K562 (cell line): ENCODE data around the gene DPP10. TPM values are rescaled to one million over a fixed set of nuclear protein-coding genes. Genes with fewer than 3 reads are reported as not detected.

Experiments
- MLX ChIP-seq, 2 experiments: fragments of 450-650 bp in 1 of 2; sonication (generic) in 1 of 2; formaldehyde crosslinking; conservative IDR thresholded peaks; 2 replicates each; pipeline versions ENCODE4 v1.4.0 to v1.8.1; 2020 to 2022; ENCODE audit warnings: mild to moderate bottlenecking in 1 of 2, missing genetic modification reagents in 1 of 2
- XRCC4 ChIP-seq: IDR thresholded peaks from one replicate; pipeline ENCODE4 v1.6.1; 2011; ENCODE audit not compliant: insufficient read depth, insufficient read length; ENCODE audit errors: extremely low read depth
- polyA plus RNA-seq, 8 experiments: library from polyadenylated mRNA; depleted of rRNA in 4 of 8; stranded (reverse) in 5 of 8; unstranded in 3 of 8; fragments of >200 nt; fragmentation: Nextera tagmentation in 2 of 8; fragmentation: Illumina TruSeq in 1 of 8; extraction: Ambion mirVana in 2 of 8; extraction: Trizol in 1 of 8; gene quantifications; 2 replicates each; pipeline versions ENCODE4 v1.2.1 to v1.2.3, GENCODE V29; 2011 to 2014; ENCODE audit warnings: inconsistent platforms in 1 of 8, missing spikeins in 1 of 8
- total RNA-seq, 7 experiments: library from RNA; depleted of rRNA in 6 of 7; stranded (reverse); fragments of >200 nt in 6 of 7; fragmentation: Illumina TruSeq in 2 of 7; extraction: Trizol in 2 of 7; gene quantifications; 2 replicates each; pipeline versions ENCODE4 v1.2.1 to v1.2.3, GENCODE V29; 2011 to 2021; ENCODE audit warnings: low replicate concordance in 1 of 7
- TF ChIP-seq, protein P1 (sequence below): fragments of 200-800 bp; sonication (Bioruptor generic); IDR thresholded peaks from 2 replicates; pipeline ENCODE4 v1.6.1; 2017; ENCODE audit warnings: missing genetic modification characterization, missing compliant biosample characterization
- TF ChIP-seq, protein P2 (sequence below), 3 experiments: fragments of 200-800 bp in 1 of 3; fragments of 250-450 bp in 1 of 3; fragments of 450-650 bp in 1 of 3; sonication (Bioruptor Pico) in 1 of 3; sonication (Bioruptor generic) in 1 of 3; formaldehyde crosslinking in 1 of 3; IDR thresholded peaks; 2 replicates each; pipeline versions ENCODE4 v1.6.1 to v1.8.0; 2016 to 2022; ENCODE audit warnings: mild to moderate bottlenecking in 2 of 3, missing genetic modification characterization in 2 of 3, missing compliant biosample characterization in 1 of 3, moderate library complexity in 1 of 3

DPP10 gene
- total and polyA plus RNA-seq, 9 of the 15 experiments (the other 6 are each of a cell fraction or from before 2014, with no cell fraction given) = not detected

GRCh38 chr2:114940785-114941458 is 498.5 kb downstream of the DPP10 start (continued):
- TF ChIP-seq, protein P1, sequence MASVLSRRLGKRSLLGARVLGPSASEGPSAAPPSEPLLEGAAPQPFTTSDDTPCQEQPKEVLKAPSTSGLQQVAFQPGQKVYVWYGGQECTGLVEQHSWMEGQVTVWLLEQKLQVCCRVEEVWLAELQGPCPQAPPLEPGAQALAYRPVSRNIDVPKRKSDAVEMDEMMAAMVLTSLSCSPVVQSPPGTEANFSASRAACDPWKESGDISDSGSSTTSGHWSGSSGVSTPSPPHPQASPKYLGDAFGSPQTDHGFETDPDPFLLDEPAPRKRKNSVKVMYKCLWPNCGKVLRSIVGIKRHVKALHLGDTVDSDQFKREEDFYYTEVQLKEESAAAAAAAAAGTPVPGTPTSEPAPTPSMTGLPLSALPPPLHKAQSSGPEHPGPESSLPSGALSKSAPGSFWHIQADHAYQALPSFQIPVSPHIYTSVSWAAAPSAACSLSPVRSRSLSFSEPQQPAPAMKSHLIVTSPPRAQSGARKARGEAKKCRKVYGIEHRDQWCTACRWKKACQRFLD = no peak
- TF ChIP-seq XRCC4 (no peak), MLX (CRISPR knock-in tag; conservative IDR thresholded peaks at IDR 0.05) (no peak)
- TF ChIP-seq, protein P2, sequence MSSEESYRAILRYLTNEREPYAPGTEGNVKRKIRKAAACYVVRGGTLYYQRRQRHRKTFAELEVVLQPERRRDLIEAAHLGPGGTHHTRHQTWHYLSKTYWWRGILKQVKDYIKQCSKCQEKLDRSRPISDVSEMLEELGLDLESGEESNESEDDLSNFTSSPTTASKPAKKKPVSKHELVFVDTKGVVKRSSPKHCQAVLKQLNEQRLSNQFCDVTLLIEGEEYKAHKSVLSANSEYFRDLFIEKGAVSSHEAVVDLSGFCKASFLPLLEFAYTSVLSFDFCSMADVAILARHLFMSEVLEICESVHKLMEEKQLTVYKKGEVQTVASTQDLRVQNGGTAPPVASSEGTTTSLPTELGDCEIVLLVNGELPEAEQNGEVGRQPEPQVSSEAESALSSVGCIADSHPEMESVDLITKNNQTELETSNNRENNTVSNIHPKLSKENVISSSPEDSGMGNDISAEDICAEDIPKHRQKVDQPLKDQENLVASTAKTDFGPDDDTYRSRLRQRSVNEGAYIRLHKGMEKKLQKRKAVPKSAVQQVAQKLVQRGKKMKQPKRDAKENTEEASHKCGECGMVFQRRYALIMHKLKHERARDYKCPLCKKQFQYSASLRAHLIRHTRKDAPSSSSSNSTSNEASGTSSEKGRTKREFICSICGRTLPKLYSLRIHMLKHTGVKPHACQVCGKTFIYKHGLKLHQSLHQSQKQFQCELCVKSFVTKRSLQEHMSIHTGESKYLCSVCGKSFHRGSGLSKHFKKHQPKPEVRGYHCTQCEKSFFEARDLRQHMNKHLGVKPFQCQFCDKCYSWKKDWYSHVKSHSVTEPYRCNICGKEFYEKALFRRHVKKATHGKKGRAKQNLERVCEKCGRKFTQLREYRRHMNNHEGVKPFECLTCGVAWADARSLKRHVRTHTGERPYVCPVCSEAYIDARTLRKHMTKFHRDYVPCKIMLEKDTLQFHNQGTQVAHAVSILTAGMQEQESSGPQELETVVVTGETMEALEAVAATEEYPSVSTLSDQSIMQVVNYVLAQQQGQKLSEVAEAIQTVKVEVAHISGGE (CRISPR knock-in tag; IDR thresholded peaks at IDR 0.05) = no peak
- TF ChIP-seq, all 486 proteins: peak for 0
